Mesendoderm (in vitro differentiated cells): ENCODE results near the gene SLC39A11.

Experiments used
- DNase-seq: peaks from one replicate; pipeline ENCODE4 v3.0.0; 2013
- H2AK5ac ChIP-seq: 2 replicates; pipeline ENCODE4 v1.6.1; 2013; ENCODE audit warnings: low read length, inconsistent platforms
- H2BK120ac ChIP-seq: 2 replicates; pipeline ENCODE4 v1.6.1; 2013; ENCODE audit warnings: low read depth, mild to moderate bottlenecking, low read length, moderate library complexity, mixed read lengths
- H2BK15ac ChIP-seq: replicated peaks from 2 replicates; pipeline ENCODE4 v1.6.1; 2013; ENCODE audit warnings: low read depth, mild to moderate bottlenecking, moderate library complexity
- H2BK5ac ChIP-seq: 2 replicates; pipeline ENCODE4 v1.6.1; 2013; ENCODE audit warnings: low read length, inconsistent platforms
- H3K18ac ChIP-seq: 2 replicates; pipeline ENCODE4 v1.6.1; 2013; ENCODE audit warnings: mild to moderate bottlenecking, low read length, mixed read lengths
- H3K23ac ChIP-seq: one replicate; pipeline ENCODE4 v1.6.1; 2013; ENCODE audit warnings: low read length
- H3K27ac ChIP-seq: 2 replicates; pipeline ENCODE4 v1.5.1; 2013; ENCODE audit warnings: low read depth, mild to moderate bottlenecking, inconsistent platforms, low read length, moderate library complexity
- H3K27me3 ChIP-seq: 2 replicates; pipeline ENCODE4 v1.6.1; 2013; ENCODE audit warnings: low read length, control low read depth, mild to moderate bottlenecking, inconsistent platforms; ENCODE audit not compliant: insufficient read depth, poor library complexity
- H3K36me3 ChIP-seq: 2 replicates; pipeline ENCODE4 v1.6.1; 2013; ENCODE audit warnings: low read length, inconsistent platforms; ENCODE audit not compliant: control insufficient read depth, insufficient read depth
- H3K4ac ChIP-seq: one replicate; pipeline ENCODE4 v1.6.1; 2013; ENCODE audit warnings: low read depth, mild to moderate bottlenecking, low read length, moderate library complexity
- H3K4me1 ChIP-seq: 2 replicates; pipeline ENCODE4 v1.6.1; 2013; ENCODE audit warnings: low read depth, low read length, inconsistent platforms; ENCODE audit not compliant: control insufficient read depth
- H3K4me2 ChIP-seq: 2 replicates; pipeline ENCODE4 v1.6.1; 2013; ENCODE audit warnings: low read length
- H3K4me3 ChIP-seq: 2 replicates; pipeline ENCODE4 v1.5.1; 2013; ENCODE audit warnings: mild to moderate bottlenecking, low read length
- H3K56ac ChIP-seq: one replicate; pipeline ENCODE4 v1.6.1; 2013; ENCODE audit warnings: low read length
- H3K79me1 ChIP-seq: 2 replicates; pipeline ENCODE4 v1.6.1; 2013; ENCODE audit warnings: low read length, inconsistent platforms
- H3K79me2 ChIP-seq: 2 replicates; pipeline ENCODE4 v1.6.1; 2013; ENCODE audit warnings: mild to moderate bottlenecking, low read length; ENCODE audit not compliant: control insufficient read depth, insufficient read depth
- H3K9ac ChIP-seq: 2 replicates; pipeline ENCODE4 v1.6.1; 2013; ENCODE audit warnings: low read length, inconsistent platforms
- H4K5ac ChIP-seq: one replicate; pipeline ENCODE4 v1.6.1; 2013; ENCODE audit warnings: low read length
- H4K8ac ChIP-seq: one replicate; pipeline ENCODE4 v1.6.1; 2013; ENCODE audit warnings: low read depth, mild to moderate bottlenecking, control low read depth, low read length, moderate library complexity
- WGBS: extraction: QIAGEN DNeasy Blood & Tissue Kit; methylation state at CpG from one replicate; pipeline ENCODE4 v1.1.7; 2013; ENCODE audit warnings: low lambda C conversion rate, missing lambda C conversion rate; ENCODE audit not compliant: insufficient coverage; ENCODE audit errors: extremely low coverage; 5-methylcytosine and 5-hydroxymethylcytosine counted together

SLC39A11 gene

DNA sequence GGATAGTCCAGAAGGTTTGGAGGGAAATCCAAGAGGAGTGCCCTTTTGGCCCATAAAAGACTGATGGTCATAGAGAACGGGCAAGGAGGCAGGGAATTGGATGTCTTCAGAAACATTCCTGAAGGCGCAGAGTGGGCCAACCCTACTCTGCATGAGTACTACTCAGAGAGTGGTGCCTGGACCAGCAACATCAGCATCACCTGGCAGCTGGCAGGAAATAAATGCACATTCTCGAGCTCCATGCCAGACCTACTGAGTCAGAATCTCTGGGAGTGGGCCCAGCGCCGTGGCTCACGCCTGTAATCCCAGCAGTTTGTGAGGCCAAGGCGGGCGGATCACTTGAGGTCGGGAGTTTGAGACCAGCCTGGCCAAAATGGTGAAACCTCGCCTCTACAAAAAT lies 27.1 kb upstream of the SLC39A11 start:
- Histone ChIP-seq H4K5ac (no peak overlapping the region), H2BK120ac (no peak overlapping the region), H3K9ac (no peak overlapping the region), H3K27ac (no peak overlapping the region), H2BK5ac (no peak overlapping the region), H3K4me3 (no peak overlapping the region), H3K4me2 (no peak overlapping the region), H3K79me1 (no peaks in the 10 kb centered on the region), H3K27me3 (no peaks in the 10 kb centered on the region), H3K36me3 (no peaks in the 10 kb centered on the region), H3K56ac (no peak overlapping the region), H3K79me2 (no peaks in the 10 kb centered on the region), H3K18ac (no peak overlapping the region), H2AK5ac (no peak overlapping the region), H3K4me1 (no peaks in the 10 kb centered on the region), H4K8ac (no peak overlapping the region), H3K23ac (no peak overlapping the region), H2BK15ac (no peak overlapping the region), H3K4ac (no peak overlapping the region)
- WGBS = no CpG with 5 or more reads among the region's 10 CpGs
- no peak for DNase-seq

- no peak overlapping the region for H3K9ac ChIP-seq
- no peaks in the 10 kb centered on the region for H3K79me1 ChIP-seq
- H3K4me3 ChIP-seq = no peak overlapping the region
- no peaks in the 10 kb centered on the region for H3K4me1 ChIP-seq
- H3K79me2 ChIP-seq = no peaks in the 10 kb centered on the region
- H3K4ac ChIP-seq = no peak overlapping the region
- H2BK120ac ChIP-seq = no peak overlapping the region
- no peak overlapping the region for H2BK5ac ChIP-seq
- no peaks in the 10 kb centered on the region for H3K27me3 ChIP-seq
- no peak overlapping the region for H3K4me2 ChIP-seq
- H2AK5ac ChIP-seq = no peak overlapping the region
- no peak overlapping the region for H2BK15ac ChIP-seq
- H3K18ac ChIP-seq = no peak overlapping the region
- H4K8ac ChIP-seq = no peak overlapping the region
- no CpG with 5 or more reads among the region's 5 CpGs for WGBS
- H3K23ac ChIP-seq = no peak overlapping the region
- no peak for DNase-seq
- H3K56ac ChIP-seq = no peak overlapping the region
- H3K36me3 ChIP-seq = no peaks in the 10 kb centered on the region
- no peak overlapping the region for H4K5ac ChIP-seq
- H3K27ac ChIP-seq = no peak overlapping the region
Measured at GRCh38 chr17:73118951-73119391, 26.5 kb upstream of the SLC39A11 start.

- Histone ChIP-seq H3K18ac (no peak overlapping the region), H3K56ac (no peak overlapping the region), H2BK15ac (no peak overlapping the region), H2AK5ac (no peak overlapping the region), H3K4ac (no peak overlapping the region), H2BK120ac (no peak overlapping the region), H3K27me3 (no peaks in the 10 kb centered on the region), H3K79me1 (no peaks in the 10 kb centered on the region), H3K79me2 (no peaks in the 10 kb centered on the region), H3K36me3 (no peaks in the 10 kb centered on the region), H2BK5ac (no peak overlapping the region), H4K8ac (no peak overlapping the region), H4K5ac (no peak overlapping the region), H3K9ac (no peak overlapping the region), H3K23ac (no peak overlapping the region), H3K27ac (no peak overlapping the region), H3K4me1 (no peaks in the 10 kb centered on the region), H3K4me2 (no peak overlapping the region), H3K4me3 (no peak overlapping the region)
- no CpG with 5 or more reads among the region's 4 CpGs for WGBS
- no peak for DNase-seq
Measured at GRCh38 chr17:73118139-73118538, 25.7 kb upstream of the SLC39A11 start.

- H3K27me3 ChIP-seq = no peaks in the 10 kb centered on the region
- no peak overlapping the region for H4K8ac ChIP-seq
- no peaks in the 10 kb centered on the region for H3K36me3 ChIP-seq
- DNase-seq = no peak
- no peak overlapping the region for H3K27ac ChIP-seq
- no peak overlapping the region for H2BK15ac ChIP-seq
- no peak overlapping the region for H3K4ac ChIP-seq
- no peak overlapping the region for H2BK120ac ChIP-seq
- no peak overlapping the region for H3K56ac ChIP-seq
- no peak overlapping the region for H3K4me2 ChIP-seq
- H3K4me3 ChIP-seq = no peak overlapping the region
- no peak overlapping the region for H2AK5ac ChIP-seq
- H3K9ac ChIP-seq = no peak overlapping the region
- H3K4me1 ChIP-seq = no peaks in the 10 kb centered on the region
- no peak overlapping the region for H2BK5ac ChIP-seq
- no peak overlapping the region for H3K23ac ChIP-seq
- no peak overlapping the region for H3K18ac ChIP-seq
- no peaks in the 10 kb centered on the region for H3K79me2 ChIP-seq
- no CpG with 5 or more reads among the region's 5 CpGs for WGBS
- H3K79me1 ChIP-seq = no peaks in the 10 kb centered on the region
- no peak overlapping the region for H4K5ac ChIP-seq
Measured at GRCh38 chr17:73112246-73112645, 19.8 kb upstream of the SLC39A11 start.

- no peak for DNase-seq
- Histone ChIP-seq H3K27ac (no peak overlapping the region), H3K18ac (no peak overlapping the region), H3K27me3 (no peaks in the 10 kb centered on the region), H3K4ac (no peak overlapping the region), H4K8ac (no peak overlapping the region), H3K36me3 (no peaks in the 10 kb centered on the region), H2BK15ac (no peak overlapping the region), H3K79me1 (no peaks in the 10 kb centered on the region), H3K4me3 (no peak overlapping the region), H3K4me2 (no peak overlapping the region), H2BK120ac (no peak overlapping the region), H4K5ac (no peak overlapping the region), H3K79me2 (no peaks in the 10 kb centered on the region), H3K9ac (no peak overlapping the region), H2AK5ac (no peak overlapping the region), H3K23ac (no peak overlapping the region), H2BK5ac (no peak overlapping the region), H3K4me1 (no peaks in the 10 kb centered on the region), H3K56ac (no peak overlapping the region)
- no CpG with 5 or more reads among the region's 6 CpGs for WGBS
Measured at GRCh38 chr17:73111386-73111785, 18.9 kb upstream of the SLC39A11 start.

- no peaks in the 10 kb centered on the region for H3K79me1 ChIP-seq
- H3K27me3 ChIP-seq = no peaks in the 10 kb centered on the region
- H3K23ac ChIP-seq = no peak overlapping the region
- no peaks in the 10 kb centered on the region for H3K4me1 ChIP-seq
- H3K4ac ChIP-seq = no peak overlapping the region
- no peak overlapping the region for H3K4me3 ChIP-seq
- H2AK5ac ChIP-seq = no peak overlapping the region
- H3K56ac ChIP-seq = no peak overlapping the region
- no peak for DNase-seq
- H2BK15ac ChIP-seq = no peak overlapping the region
- H4K5ac ChIP-seq = no peak overlapping the region
- H3K4me2 ChIP-seq = no peak overlapping the region
- no peak overlapping the region for H2BK5ac ChIP-seq
- H4K8ac ChIP-seq = no peak overlapping the region
- no CpG with 5 or more reads among the region's 4 CpGs for WGBS
- H2BK120ac ChIP-seq = no peak overlapping the region
- no peaks in the 10 kb centered on the region for H3K79me2 ChIP-seq
- no peak overlapping the region for H3K18ac ChIP-seq
- H3K27ac ChIP-seq = no peak overlapping the region
- H3K36me3 ChIP-seq = no peaks in the 10 kb centered on the region
- no peak overlapping the region for H3K9ac ChIP-seq
Measured at GRCh38 chr17:73107191-73107590, 14.7 kb upstream of the SLC39A11 start.
